SK-MEL-5 (cell line): ENCODE measurements around the gene NAA80. TPM values are rescaled to one million over a fixed set of nuclear protein-coding genes. Genes with fewer than 3 reads are reported as not detected.
A peak's percentile ranks its signal among the peaks of the same experiment; 100 is the strongest.

ENCODE experiments used
- DNase-seq: peaks from one replicate; pipeline ENCODE4 v3.0.0-alpha.2; 2016; ENCODE audit warnings: low read depth, low spot score
- in situ Hi-C: cut with HindIII; loops from 2 replicates; pipeline ENCODE4 v1.10.0; 2016; ENCODE audit warnings: low sequenced_read_pairs, high pct_unique_total_duplicates, low pct_unique_long_range_greater_than_20kb
- total RNA-seq: library from RNA; depleted of rRNA; stranded (reverse); fragments of >200 nt; shearing (Covaris generic); gene quantifications from 2 replicates; pipeline ENCODE4 v1.2.3, GENCODE V29; 2014

The NAA80 gene
- total RNA-seq, 1 experiment from 2014 or later, result 4.6 TPM

GRCh38 chr3:50334339-50335075, 35.3 kb upstream of the NAA80 start:
- no peak for DNase-seq
- in situ Hi-C loops, result no loop called here

GRCh38 chr3:50333744-50334328, 34.6 kb upstream of the NAA80 start:
- in situ Hi-C loops, result no loop called here
- DNase-seq, result peak; percentile 58

GRCh38 chr3:50331364-50331907, 32.2 kb upstream of the NAA80 start:
- no peak for DNase-seq
- in situ Hi-C loops, result no loop called here

- in situ Hi-C loops, result no loop called here
- DNase-seq, result no peak
Measured at GRCh38 chr3:50330330-50330729, 31.1 kb upstream of the NAA80 start.

GRCh38 chr3:50327943-50328691, 28.9 kb upstream of the NAA80 start, which contains the start of gene TUSC2:
Gene TUSC2 (minus strand): TSS chr3:50328223. CDS start chr3:50328099, 124 bp downstream.
- DNase-seq, result peak; percentile 97
- in situ Hi-C loops, result no loop called here

GRCh38 chr3:50327129-50327528, 27.9 kb upstream of the NAA80 start:
- no peak for DNase-seq
- in situ Hi-C loops, result no loop called here

GRCh38 chr3:50326182-50326541, 27.0 kb upstream of the NAA80 start:
- no peak for DNase-seq
- in situ Hi-C loops, result no loop called here

GRCh38 chr3:50325497-50326181, 26.4 kb upstream of the NAA80 start:
- in situ Hi-C loops, result no loop called here
- no peak for DNase-seq

- DNase-seq, result no peak
- in situ Hi-C loops, result no loop called here
Measured at GRCh38 chr3:50325113-50325480, 25.9 kb upstream of the NAA80 start.

- DNase-seq, result peak; percentile 82
- in situ Hi-C loops, result no loop called here
Measured at GRCh38 chr3:50324351-50325112, 25.3 kb upstream of the NAA80 start.

- in situ Hi-C loops, result no loop called here
- no peak for DNase-seq
Measured at GRCh38 chr3:50323614-50324199, 24.5 kb upstream of the NAA80 start.

GRCh38 chr3:50323092-50323600, 23.9 kb upstream of the NAA80 start:
- in situ Hi-C loops, result no loop called here
- no peak for DNase-seq

GRCh38 chr3:50322386-50323091, 23.3 kb upstream of the NAA80 start, which contains the start of gene HYAL2:
Gene HYAL2 (minus strand): TSS chr3:50322745. CDS start chr3:50320489, 2,256 bp downstream.
- no peak for DNase-seq
- in situ Hi-C loops, result no loop called here

GRCh38 chr3:50322115-50322385, 22.8 kb upstream of the NAA80 start:
- no peak for DNase-seq
- in situ Hi-C loops, result no loop called here

- DNase-seq, result peak; percentile 89
- in situ Hi-C loops, result no loop called here
Measured at GRCh38 chr3:50321336-50322114, 22.3 kb upstream of the NAA80 start.
